GM21619 (cell line): ENCODE data around the gene GJD2.

Experiments used
- ATAC-seq: cut with Tn5 transposase; IDR thresholded peaks from one replicate; pipeline ENCODE4 v1.9.1; 2021; ENCODE audit not compliant: unreplicated experiment

Gene GJD2

GRCh38 chr15:34754674-34755418 lies at the start of gene GJD2:
TSS of gene GJD2 (minus strand) at chr15:34754998. CDS start at chr15:34754488, 510 bp downstream.
- ATAC-seq, result no peak

GRCh38 chr15:34804113-34804512 lies 49.3 kb upstream of the GJD2 start:
- no peak for ATAC-seq

- ATAC-seq, result no peak
Measured at GRCh38 chr15:34802803-34803750, 48.3 kb upstream of the GJD2 start.

- no peak for ATAC-seq
Measured at GRCh38 chr15:34802371-34802770, 47.6 kb upstream of the GJD2 start.

GRCh38 chr15:34799149-34800101 lies 44.6 kb upstream of the GJD2 start:
- no peak for ATAC-seq

GRCh38 chr15:34796847-34797435 lies 42.1 kb upstream of the GJD2 start:
- no peak for ATAC-seq

- no peak for ATAC-seq
Measured at GRCh38 chr15:34795267-34796081, 40.7 kb upstream of the GJD2 start, which contains the start of gene ACTC1. TSS of gene ACTC1 (minus strand) at chr15:34795549. CDS start at chr15:34794808, 741 bp downstream.

- ATAC-seq, result no peak
Measured at GRCh38 chr15:34794590-34795206, 39.9 kb upstream of the GJD2 start.

- ATAC-seq, result no peak
Measured at GRCh38 chr15:34793901-34794300, 39.1 kb upstream of the GJD2 start.

- ATAC-seq, result no peak
Measured at GRCh38 chr15:34793071-34793470, 38.3 kb upstream of the GJD2 start.

GRCh38 chr15:34791701-34792100 lies 36.9 kb upstream of the GJD2 start:
- no peak for ATAC-seq

- no peak for ATAC-seq
Measured at GRCh38 chr15:34790121-34790520, 35.3 kb upstream of the GJD2 start.

GRCh38 chr15:34789326-34789725 lies 34.5 kb upstream of the GJD2 start:
- no peak for ATAC-seq

- ATAC-seq, result no peak
Measured at GRCh38 chr15:34786206-34786605, 31.4 kb upstream of the GJD2 start.

- no peak for ATAC-seq
Measured at GRCh38 chr15:34783991-34784390, 29.2 kb upstream of the GJD2 start.

GRCh38 chr15:34783431-34783830 lies 28.6 kb upstream of the GJD2 start:
- ATAC-seq, result no peak

GRCh38 chr15:34782901-34783300 lies 28.1 kb upstream of the GJD2 start:
- no peak for ATAC-seq

- ATAC-seq, result no peak
Measured at GRCh38 chr15:34780725-34781124, 25.9 kb upstream of the GJD2 start.

GRCh38 chr15:34776606-34777105 lies 21.9 kb upstream of the GJD2 start:
- ATAC-seq, result no peak
